GM19238 (cell line): ENCODE data around the gene WSCD1.

ENCODE experiments used
- DNase-seq: peaks from one replicate; pipeline ENCODE4 v3.0.0; 2011; ENCODE audit warnings: low spot score; ENCODE audit not compliant: insufficient read length

WSCD1 gene

DNA sequence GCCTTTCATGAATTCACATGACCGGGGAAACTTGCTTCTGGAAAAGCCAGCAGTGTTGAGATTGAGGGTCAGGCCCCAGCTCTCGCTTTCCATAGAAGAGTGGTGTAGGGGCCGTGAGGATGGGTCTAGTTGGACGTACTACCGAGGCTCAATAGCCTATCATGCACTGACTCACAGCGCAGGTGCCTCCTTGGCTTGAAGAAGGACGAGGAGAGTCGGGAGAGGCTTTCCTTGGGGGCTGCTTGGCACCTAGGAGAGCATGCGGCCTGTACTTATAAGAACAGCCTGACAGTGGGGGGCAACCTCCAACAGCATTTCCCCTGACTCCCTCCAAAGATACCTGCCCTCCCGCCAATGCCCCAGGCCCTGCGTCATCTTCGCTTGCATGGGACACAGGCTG, 37.6 kb downstream of the WSCD1 start:
- DNase-seq, result no peak

DNA sequence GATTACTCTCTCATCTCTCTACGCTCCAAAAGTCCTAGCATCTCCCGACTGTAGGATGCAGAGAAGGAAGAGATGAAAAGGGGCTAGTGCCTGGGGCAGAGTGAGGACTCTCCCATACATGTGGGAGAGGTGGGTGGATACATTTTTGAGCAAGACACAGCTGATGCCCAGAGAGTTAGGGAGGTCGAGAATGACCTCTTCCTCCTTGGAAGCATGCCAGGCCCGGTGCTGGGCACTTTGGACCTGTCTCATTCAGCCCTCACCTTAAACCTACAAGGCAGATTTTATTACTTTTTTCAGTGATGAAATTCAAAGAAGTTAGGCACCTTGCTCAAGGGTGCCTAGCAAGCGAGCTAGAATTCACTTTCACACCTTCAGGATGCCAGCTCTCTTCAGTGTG, 38.2 kb downstream of the WSCD1 start:
- no peak for DNase-seq

DNA sequence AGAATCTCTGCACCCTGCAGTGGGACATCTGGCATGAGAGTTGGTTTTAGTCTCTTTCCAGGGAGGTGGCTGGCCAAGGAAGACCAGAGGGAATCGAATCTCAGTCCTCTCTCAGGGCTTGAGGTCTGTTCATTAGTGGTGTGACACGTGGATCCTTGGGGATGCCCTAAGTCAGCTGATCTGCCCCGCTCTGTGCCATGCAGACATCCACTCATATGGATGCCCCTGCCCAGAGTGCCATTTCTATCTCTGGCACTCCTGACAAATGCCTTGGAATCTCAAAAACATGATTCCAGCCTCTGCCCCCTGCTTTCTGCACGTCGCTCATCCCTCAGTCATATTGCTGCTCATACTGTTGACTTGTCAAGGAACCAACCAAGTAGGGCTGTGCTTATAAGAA, 38.8 kb downstream of the WSCD1 start:
- DNase-seq, result no peak

DNA sequence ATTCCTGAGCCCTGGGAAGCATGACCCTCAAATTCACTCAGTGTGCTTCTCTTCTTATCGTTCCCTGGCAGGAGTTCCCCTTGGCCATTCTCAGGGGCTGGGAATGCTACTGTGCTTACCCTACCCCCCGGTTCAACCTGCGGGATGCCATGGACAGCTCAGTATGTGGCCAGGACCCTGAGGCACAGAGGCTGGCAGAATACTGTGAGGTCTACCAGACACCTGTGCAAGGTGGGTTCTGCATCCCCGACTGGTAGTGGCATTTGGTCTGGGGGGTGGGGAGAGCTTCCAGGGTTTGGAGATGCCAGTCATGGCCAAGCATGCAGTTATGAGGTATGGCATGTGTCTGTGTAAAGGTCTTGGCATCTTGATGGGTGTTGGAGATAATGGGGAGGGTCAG, 39.4 kb downstream of the WSCD1 start:
- DNase-seq, result no peak

DNA sequence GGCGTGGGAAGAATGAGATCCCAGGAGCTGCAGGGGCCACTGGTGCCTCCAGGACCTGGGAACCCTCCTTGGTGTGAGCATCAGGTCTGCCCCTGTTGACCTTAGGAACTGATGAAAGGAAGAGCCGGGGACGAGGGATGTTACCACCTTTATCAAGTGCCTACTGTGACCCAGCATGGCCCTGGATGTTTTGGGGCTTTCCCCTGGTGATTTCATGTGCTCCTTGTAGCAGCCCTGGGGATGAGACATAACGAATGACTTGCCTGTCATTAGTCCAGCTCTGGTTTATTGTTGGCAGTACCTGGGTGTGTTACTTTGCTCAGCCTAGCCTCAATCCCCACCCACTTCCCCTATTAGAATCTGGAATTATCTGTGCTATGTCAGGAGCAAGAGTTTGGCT, 39.9 kb downstream of the WSCD1 start:
- DNase-seq, result no peak

DNA sequence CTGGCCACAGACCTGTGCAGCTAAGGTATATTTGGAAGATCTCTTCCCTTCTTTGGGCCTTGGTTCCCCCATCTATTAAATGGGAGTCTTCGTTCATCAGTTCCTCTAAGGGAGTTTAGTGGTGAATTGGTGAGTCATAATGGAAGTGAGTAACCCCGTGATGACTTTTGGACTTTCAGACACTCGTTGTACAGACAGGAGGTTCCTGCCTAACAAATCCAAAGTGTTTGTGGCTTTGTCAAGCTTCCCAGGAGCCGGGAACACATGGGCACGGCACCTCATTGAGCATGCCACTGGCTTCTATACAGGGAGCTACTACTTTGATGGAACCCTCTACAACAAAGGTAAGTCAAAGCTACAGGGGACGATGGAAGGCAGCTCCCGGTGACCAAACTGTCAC, 40.4 kb downstream of the WSCD1 start:
- DNase-seq, result no peak

DNA sequence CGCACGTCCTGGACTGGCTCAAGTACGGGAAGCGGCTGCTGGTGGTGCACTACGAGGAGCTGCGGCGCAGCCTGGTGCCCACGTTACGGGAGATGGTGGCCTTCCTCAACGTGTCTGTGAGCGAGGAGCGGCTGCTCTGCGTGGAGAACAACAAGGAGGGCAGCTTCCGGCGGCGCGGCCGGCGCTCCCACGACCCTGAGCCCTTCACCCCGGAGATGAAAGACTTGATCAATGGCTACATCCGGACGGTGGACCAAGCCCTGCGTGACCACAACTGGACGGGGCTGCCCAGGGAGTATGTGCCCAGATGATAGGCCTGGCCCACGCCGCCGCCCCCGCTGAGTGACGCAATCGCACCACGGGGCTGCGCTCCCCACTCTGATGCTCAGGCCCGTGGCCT, 50.2 kb downstream of the WSCD1 start:
- no peak for DNase-seq

DNA sequence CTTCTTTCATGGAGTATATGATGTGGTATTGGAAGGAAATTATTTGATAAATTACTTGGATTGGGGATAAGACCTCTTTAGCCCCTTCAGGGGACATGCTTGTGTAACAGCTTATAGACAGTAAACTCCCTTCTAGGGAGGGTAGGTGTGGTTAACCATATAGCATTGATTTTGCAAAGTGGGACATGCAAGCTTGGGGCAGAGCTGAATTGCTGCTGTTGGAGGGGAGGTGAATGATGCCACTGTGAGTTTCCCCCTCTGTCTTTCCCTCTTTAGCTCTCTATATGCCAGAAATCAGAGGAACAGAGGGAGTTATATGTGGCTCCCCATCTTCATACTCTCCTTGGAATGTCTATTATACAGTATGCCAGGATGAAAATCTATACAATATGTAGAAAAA, 54.7 kb downstream of the WSCD1 start:
- DNase-seq, result no peak

DNA sequence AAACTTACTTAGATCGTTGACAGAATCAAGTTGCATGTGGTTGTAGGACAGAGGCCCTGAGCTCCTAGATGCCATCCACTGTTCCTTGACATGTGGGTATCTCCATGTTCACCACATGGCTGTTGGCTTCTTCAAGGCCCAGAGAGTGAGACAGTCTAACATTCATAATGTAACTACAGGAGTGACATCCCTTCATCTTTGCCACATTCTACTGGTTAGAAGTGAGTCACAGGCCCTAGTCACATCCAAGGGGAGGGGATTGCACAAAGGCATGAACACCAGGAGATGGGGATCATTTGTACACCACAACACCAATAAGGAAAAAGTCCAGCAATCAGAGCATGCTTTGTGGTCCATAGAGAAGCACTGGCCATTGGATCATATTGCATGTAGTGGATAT, 56.6 kb downstream of the WSCD1 start:
- DNase-seq, result no peak

DNA sequence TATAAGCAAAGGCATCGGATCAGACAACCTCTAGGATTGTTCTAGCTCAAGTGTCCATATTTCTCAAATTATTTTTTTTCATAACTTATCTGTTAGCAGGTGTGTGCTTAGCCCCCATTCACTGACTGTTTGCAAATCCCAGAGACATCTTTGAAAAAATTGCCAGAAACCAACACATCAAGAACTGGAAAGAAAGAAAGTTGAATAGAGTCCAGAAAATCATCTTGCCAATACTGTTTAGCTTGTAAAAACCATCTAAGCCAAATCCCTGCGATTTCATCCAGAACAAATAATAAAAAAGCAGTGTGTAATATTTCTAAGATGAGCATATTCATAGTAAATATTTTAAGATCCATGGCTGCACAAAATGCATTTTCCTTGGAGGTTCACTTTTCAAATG, 64.5 kb downstream of the WSCD1 start:
- no peak for DNase-seq

DNA sequence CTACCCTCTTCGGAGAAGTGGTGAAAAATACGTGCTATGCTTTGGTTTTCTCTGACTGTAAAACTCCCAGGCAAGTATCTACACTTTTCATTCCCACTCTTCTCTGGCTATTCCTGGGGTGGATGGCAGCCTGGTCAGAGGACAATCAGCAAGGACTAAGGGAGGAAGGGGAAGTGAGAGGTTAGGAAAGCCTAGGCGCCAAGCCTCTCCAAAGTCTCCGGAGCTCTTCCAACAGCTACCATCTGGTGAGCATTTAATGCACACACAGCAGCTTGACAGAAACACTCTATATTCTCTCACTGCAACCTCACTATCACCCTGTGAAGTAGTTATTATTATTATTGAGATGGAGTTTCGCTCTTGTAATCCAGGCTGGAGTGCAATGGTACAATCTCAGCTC, 65.1 kb downstream of the WSCD1 start:
- no peak for DNase-seq

DNA sequence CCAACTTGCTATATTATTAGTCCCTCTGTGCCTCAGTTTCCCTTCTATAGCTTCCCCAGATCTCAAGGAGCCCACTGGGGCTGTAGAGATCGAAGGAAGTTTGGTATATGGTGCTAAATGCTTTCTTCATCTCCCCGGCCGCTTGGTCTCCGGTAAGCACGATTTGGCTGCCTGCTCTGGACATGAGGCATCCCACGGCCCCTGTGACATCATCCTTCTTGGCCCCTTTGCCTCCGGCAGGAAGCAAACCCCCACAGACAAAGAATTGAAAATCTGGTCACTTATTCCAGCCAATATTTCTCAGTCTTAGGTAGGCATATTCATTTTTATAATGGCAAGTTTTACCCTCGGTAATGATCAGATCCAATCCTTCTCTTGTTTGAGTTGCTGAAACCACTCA, 65.8 kb downstream of the WSCD1 start:
- no peak for DNase-seq

DNA sequence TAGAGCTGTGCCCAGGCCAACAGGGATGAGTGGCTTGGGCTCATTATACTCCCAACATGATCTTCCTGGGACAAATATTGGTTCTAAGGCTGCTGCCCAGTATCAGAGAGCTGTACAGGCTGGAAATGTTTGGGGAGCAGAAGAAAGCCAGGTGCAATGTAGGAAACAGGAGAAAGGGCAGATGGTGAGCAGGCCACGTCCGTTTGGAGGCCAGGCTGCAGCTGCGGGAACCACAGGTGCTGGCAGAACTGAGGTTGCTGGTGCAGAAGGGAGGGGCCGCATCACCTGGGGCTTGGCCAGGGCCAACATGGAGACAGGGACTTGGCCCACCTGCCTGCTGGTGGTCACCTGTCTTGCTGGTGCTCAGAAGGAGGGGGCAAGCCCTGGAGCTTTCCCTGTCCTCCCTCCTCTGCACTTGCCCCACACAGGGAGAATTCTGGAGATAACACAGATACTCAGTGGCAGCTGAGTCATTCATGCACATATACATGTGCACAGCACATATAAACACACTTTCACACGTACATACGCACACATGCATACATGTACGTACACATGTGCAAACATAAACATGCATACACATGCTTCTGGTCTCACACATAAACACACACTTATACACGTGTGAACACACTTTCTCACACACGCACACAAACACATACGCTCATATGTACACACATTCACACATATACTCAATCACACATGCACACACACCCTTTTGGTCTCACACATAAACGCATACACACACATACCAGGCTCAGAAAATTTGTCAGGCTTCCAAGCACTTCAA, 67.7 kb downstream of the WSCD1 start:
- DNase-seq, result no peak

DNA sequence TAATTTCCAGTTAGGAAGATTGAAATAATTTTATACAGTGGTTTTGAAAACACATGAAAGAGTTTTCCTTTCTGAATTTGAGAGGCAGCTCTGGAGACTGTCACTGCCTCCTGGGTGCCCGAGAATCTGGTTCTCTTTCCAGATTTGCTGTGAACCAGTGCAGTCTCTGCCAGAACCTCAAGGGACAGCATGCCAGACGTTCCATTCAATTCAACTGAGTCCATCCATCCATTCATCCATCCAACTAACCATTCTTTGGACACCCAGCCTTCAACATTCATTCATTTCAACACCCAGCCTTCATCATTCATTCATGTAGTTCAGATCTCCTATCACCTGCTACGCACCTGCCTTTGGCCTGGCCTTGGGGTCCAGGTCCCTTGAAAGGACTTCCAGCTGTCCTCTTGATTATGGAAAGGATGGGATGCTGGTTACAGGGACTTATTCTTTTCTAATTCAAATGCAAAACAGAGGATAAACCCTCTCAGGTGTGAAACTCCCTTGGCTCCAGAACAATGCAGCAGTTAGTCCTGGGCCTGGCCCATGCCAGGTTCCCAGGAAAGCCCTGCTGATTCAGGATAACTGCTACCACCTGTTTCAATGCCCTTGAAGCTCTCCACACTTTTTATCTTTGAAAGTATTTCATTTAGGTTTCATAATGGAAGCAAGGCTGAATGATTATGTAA, 68.7 kb downstream of the WSCD1 start:
- DNase-seq, result no peak

DNA sequence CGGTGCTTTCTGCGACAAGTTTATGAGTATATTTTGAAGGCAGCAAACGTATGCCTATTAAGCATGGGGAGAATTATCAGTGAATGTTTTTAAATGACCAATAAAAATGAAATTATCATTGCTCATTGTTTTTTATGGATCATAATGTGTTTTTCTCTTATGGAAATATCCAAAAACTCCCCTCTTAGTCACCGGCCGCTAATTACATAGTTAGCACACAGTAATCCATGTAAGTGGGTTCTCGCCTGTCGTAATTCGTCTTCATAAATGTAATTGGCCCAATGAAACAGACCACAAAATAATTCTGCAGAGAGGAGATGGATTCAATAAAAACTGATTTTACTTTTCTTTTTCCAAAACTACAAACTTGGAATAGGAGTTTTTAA, 69.3 kb downstream of the WSCD1 start:
- DNase-seq, result no peak

DNA sequence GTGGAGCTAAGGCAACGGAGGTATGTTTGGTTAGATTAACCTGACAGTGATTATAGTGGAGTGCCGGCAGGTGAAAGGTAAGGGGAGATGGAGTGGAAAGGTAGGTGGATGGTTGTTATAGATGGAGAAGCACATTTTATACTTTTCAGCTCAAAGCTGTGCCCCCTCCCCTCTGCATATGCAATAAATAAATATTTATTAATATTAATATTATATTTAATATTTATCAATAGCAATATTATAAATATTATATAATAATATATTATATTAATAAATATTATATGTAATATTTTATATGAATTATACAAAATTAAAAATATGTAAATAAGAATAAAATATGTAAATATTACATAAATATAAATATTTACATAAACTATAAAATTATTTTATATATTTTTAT, 70.0 kb downstream of the WSCD1 start:
- DNase-seq, result no peak

DNA sequence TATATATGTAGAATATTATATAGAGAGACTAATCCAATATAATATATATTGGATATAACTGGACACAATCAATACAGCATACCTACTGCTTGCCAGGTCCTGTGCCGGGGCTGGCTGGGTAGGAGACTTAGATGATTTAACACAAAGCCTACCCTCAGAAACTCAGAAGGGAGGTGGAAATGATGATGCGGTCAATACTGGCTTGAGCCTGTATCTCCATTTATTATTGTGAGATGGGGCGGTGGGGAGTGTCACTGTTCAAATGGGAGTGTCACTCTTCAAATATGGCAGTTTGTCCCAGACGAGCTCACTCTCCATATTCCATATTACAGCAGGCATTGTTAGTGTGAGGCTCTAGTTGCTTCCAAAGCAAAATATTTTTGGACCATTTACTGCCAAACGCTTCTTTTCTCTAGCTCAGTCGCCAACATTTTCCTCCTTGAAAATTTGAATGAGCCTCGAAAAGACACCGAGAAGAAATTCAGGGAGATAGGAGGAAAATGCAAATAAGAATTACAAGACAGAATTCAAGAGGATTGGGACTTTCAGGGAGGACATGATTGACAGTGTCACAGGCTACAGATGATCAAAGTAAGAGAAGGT, 70.7 kb downstream of the WSCD1 start:
- DNase-seq, result no peak

DNA sequence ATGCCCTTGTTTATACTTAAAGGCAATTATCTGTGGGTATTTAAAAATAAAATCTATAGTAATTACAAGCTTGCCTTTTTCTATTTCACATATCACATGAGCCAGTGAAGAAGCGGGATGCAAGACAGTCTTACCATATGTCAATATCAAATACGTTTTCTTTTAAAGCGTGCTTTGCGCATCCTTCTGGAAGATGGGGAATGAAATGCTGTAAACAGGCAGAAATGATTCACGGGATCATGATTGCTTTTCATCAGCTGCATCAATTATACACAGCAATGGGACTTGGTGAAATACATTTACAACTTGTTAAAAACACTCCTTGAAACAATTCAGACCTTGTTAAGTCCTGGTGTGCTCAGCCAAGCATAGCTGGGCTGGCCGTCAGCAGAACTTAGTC, 72.5 kb downstream of the WSCD1 start:
- no peak for DNase-seq

DNA sequence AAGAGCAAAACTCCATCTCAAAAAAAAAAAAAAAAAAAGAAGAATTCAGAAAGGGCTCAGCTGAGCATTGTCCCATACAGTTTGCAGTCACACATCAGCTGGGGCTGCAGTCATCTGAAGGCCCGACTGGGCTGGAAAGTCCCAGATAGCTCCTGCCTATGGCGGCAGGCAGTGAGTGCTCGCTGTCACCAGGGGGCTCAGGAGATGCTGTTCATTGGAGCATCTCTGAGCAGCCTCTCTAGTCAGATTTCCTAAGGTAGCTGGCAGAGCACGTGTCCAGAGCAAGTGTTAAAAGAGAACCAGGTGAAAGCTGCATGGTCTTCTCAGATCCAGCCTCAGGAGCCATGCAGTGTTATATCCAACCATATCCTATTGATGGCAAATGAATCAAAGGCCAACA, 75.8 kb downstream of the WSCD1 start:
- DNase-seq, result no peak

DNA sequence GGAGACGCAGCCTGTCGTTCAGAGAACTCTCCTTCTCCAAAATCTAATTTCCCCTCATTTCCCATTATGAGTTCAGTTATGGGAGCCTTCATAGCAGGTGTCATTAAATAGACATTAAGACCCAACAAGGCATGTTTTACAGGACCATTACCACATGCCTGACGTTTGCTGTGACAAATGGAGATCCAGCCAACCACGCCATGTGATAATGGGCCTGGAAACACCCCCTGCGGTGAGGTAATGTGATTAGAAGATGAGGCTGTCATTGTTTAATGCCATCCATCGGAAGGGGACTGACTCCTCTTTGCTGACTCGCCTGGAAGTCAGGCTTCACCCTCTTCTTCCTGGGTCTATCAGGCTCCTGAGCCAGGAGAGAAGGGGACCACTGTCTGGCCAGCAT, 76.9 kb downstream of the WSCD1 start:
- no peak for DNase-seq

DNA sequence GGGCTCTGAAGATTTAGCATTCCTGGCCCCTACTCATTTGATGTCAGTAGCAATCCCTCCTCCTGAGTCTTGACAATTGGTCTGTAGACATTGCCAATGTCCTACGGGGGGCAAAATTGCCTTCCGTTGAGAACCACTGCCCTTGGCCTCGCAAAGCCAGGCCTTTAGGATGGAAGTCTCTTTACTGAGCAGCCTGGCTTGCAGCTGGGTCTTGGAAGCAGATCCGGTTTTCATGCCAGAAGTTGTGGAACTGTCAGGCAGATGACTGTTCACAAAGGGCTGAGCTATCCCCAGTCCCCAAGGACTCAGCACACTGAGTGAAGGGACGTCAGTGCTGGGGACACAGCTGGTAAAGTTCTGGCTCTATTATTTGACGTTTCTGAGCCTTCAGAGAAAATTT, 83.2 kb downstream of the WSCD1 start:
- DNase-seq, result no peak

DNA sequence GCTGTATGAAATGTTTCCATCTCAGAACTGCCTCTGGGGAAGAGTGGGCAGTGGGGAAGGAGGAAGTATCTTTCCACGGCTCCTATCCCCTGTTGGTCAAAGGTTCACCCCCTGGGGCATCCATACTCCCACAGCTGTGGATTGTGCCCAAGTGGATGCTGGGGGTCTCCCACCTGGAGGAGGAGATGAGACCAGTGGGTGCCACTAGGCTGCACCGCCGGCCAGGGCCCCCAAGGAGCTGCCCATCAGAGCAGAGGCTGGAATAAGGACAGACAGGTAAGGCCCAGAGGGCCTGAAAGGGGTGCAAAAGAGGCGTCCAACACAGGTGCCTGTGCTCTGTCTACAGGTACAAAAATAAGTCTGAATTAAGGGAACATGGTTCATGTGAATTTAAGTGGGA, 87.5 kb downstream of the WSCD1 start:
- DNase-seq, result no peak
